HepG2 (cell line): ENCODE results near the gene AUP1. TPM values are rescaled to one million over a fixed set of nuclear protein-coding genes. Genes with fewer than 3 reads are reported as not detected.

Source experiments
- BATF2 ChIP-seq: sonication (generic); formaldehyde crosslinking; IDR thresholded peaks from 2 replicates; pipeline ENCODE4 v1.8.0; 2022; ENCODE audit warnings: mild to moderate bottlenecking, missing genetic modification reagents, moderate library complexity
- GRHL1 ChIP-seq: sonication (generic); formaldehyde crosslinking; conservative IDR thresholded peaks from 2 replicates; pipeline ENCODE4 v1.8.0; 2022; ENCODE audit warnings: missing genetic modification reagents
- HIVEP1 ChIP-seq: sonication (generic); formaldehyde crosslinking; IDR thresholded peaks from 2 replicates; pipeline ENCODE4 v1.4.0; 2020; ENCODE audit warnings: mild to moderate bottlenecking, missing genetic modification reagents
- HMG20A ChIP-seq: IDR thresholded peaks from 2 replicates; pipeline ENCODE4 v1.6.1; 2016; ENCODE audit warnings: borderline replicate concordance
- HNRNPH1 ChIP-seq: fragments of 200-400 bp; formaldehyde crosslinking; optimal IDR thresholded peaks from 2 replicates; pipeline ENCODE3; 2017; ENCODE audit warnings: mild to moderate bottlenecking, low read depth, low read length
- LCORL ChIP-seq, 2 experiments: fragments of 450-650 bp in 1 of 2; sonication (generic) in 1 of 2; formaldehyde crosslinking in 1 of 2; IDR thresholded peaks; 2 replicates each; pipeline versions ENCODE4 v1.5.0 to v1.6.1; 2017 to 2020; ENCODE audit warnings: antibody characterized with exemption in 1 of 2, missing genetic modification reagents in 1 of 2
- MAF1 ChIP-seq: sonication (generic); formaldehyde crosslinking; IDR thresholded peaks from 2 replicates; pipeline ENCODE4 v1.5.0; 2020; ENCODE audit warnings: missing genetic modification reagents, borderline replicate concordance
- REPIN1 ChIP-seq: sonication (generic); formaldehyde crosslinking; IDR thresholded peaks from 2 replicates; pipeline ENCODE4 v1.8.0; 2022; ENCODE audit warnings: missing genetic modification reagents, low read depth, mild to moderate bottlenecking, borderline replicate concordance
- SMARCE1 ChIP-seq: fragments of 450-650 bp; IDR thresholded peaks from 2 replicates; pipeline ENCODE4 v1.6.1; 2017; ENCODE audit warnings: borderline replicate concordance
- SNAI1 ChIP-seq: sonication (generic); formaldehyde crosslinking; IDR thresholded peaks from 2 replicates; pipeline ENCODE4 v1.5.0; 2020; ENCODE audit warnings: mild to moderate bottlenecking, missing genetic modification reagents, borderline replicate concordance
- TCF12 ChIP-seq, 2 experiments: fragments of 450-650 bp in 1 of 2; sonication (generic) in 1 of 2; formaldehyde crosslinking in 1 of 2; IDR thresholded peaks; 2 replicates each; pipeline versions ENCODE4 v1.6.1 to v1.8.0; 2017 to 2022; ENCODE audit warnings: antibody characterized with exemption in 1 of 2, mild to moderate bottlenecking in 1 of 2, missing genetic modification reagents in 1 of 2, moderate library complexity in 1 of 2
- TRAFD1 ChIP-seq: sonication (generic); formaldehyde crosslinking; IDR thresholded peaks from 2 replicates; pipeline ENCODE4 v1.5.1; 2020; ENCODE audit warnings: missing genetic modification reagents, mild to moderate bottlenecking, borderline replicate concordance
- YEATS2 ChIP-seq: sonication (generic); formaldehyde crosslinking; IDR thresholded peaks from 2 replicates; pipeline ENCODE4 v1.4.0; 2020; ENCODE audit warnings: missing genetic modification reagents, borderline replicate concordance
- ZBTB42 ChIP-seq: sonication (generic); formaldehyde crosslinking; IDR thresholded peaks from 2 replicates; pipeline ENCODE4 v1.5.0; 2020; ENCODE audit warnings: mild to moderate bottlenecking, missing genetic modification reagents
- ZKSCAN1 ChIP-seq: fragments of 150-350 bp; IDR thresholded peaks from 2 replicates; pipeline ENCODE4 v1.6.1; 2014; ENCODE audit warnings: low read length
- ZNF263 ChIP-seq: sonication (generic); formaldehyde crosslinking; IDR thresholded peaks from 2 replicates; pipeline ENCODE4 v1.4.0; 2020; ENCODE audit warnings: missing genetic modification reagents
- ZNF317 ChIP-seq: sonication (generic); formaldehyde crosslinking; IDR thresholded peaks from 2 replicates; pipeline ENCODE4 v1.5.0; 2020; ENCODE audit warnings: mild to moderate bottlenecking, missing genetic modification reagents
- ZNF33A ChIP-seq: sonication (generic); formaldehyde crosslinking; IDR thresholded peaks from 2 replicates; pipeline ENCODE4 v1.5.1; 2020; ENCODE audit warnings: missing genetic modification reagents, mild to moderate bottlenecking, moderate library complexity, borderline replicate concordance
- ZNF441 ChIP-seq: sonication (generic); formaldehyde crosslinking; IDR thresholded peaks from 2 replicates; pipeline ENCODE4 v1.7.0; 2021; ENCODE audit warnings: missing genetic modification reagents, borderline replicate concordance
- ZNF460 ChIP-seq: sonication (generic); formaldehyde crosslinking; IDR thresholded peaks from 2 replicates; pipeline ENCODE4 v1.5.1; 2020; ENCODE audit warnings: missing genetic modification reagents, mild to moderate bottlenecking, borderline replicate concordance
- ZNF496 ChIP-seq: sonication (generic); formaldehyde crosslinking; IDR thresholded peaks from 2 replicates; pipeline ENCODE4 v1.8.1; 2023; ENCODE audit warnings: mild to moderate bottlenecking, moderate library complexity, missing genetic modification reagents; ENCODE audit not compliant: insufficient replicate concordance
- ZNF550 ChIP-seq: sonication (generic); formaldehyde crosslinking; IDR thresholded peaks from 2 replicates; pipeline ENCODE4 v1.4.0; 2020; ENCODE audit warnings: mild to moderate bottlenecking, missing genetic modification reagents, borderline replicate concordance
- ZNF746 ChIP-seq: sonication (generic); formaldehyde crosslinking; IDR thresholded peaks from 2 replicates; pipeline ENCODE4 v1.8.0; 2022; ENCODE audit warnings: mild to moderate bottlenecking, missing genetic modification reagents
- ZNF883 ChIP-seq: sonication (generic); formaldehyde crosslinking; IDR thresholded peaks from 2 replicates; pipeline ENCODE4 v1.5.1; 2020; ENCODE audit warnings: mild to moderate bottlenecking, missing genetic modification reagents; ENCODE audit errors: not compliant biosample characterization
- polyA plus RNA-seq, 8 experiments: library from polyadenylated mRNA; depleted of rRNA in 3 of 8; stranded (reverse) in 7 of 8; unstranded in 1 of 8; fragments of >200 nt; fragmentation: Illumina TruSeq in 4 of 8; extraction: Trizol in 4 of 8; gene quantifications; 2 replicates each; pipeline versions ENCODE4 v1.2.1 to v1.2.3, GENCODE V29; 2011 to 2016; ENCODE audit warnings: low read depth in 4 of 8, missing spikeins in 1 of 8, mixed read lengths in 1 of 8; ENCODE audit not compliant: insufficient read depth in 1 of 8
- total RNA-seq, 5 experiments: library from RNA; depleted of rRNA; stranded (reverse); fragments of >200 nt; fragmentation: Illumina TruSeq; extraction: Trizol; gene quantifications; 2 replicates each; pipeline ENCODE4 v1.2.3, GENCODE V29; 2016; ENCODE audit warnings: low read depth in 1 of 5
- TF ChIP-seq, protein P1 (sequence below): sonication (generic); formaldehyde crosslinking; IDR thresholded peaks from 2 replicates; pipeline ENCODE4 v1.8.1; 2023; ENCODE audit warnings: mild to moderate bottlenecking, moderate library complexity, missing genetic modification reagents

Gene AUP1
- total and polyA plus RNA-seq, 2 of the 13 experiments (the other 11 are each of a cell fraction or from before 2014, with no cell fraction given): 174 to 267 TPM

GRCh38 chr2:74502147-74502719 is 27.3 kb downstream of the AUP1 start (continued):
- TF ChIP-seq ZNF550 (no peak), GRHL1 (CRISPR knock-in tag) (no peak), TRAFD1 (peak; percentile 13; the same call in 1 of the 2 replicates), BATF2 (CRISPR knock-in tag) (no peak; the same call in 1 of the 2 replicates), SNAI1 (CRISPR knock-in tag) (no peak), ZNF441 (peak; percentile 5; the same call in 1 of the 2 replicates), ZNF746 (CRISPR knock-in tag) (peak; percentile 72), ZNF263 (CRISPR knock-in tag) (peak; percentile 94), ZNF496 (no peak), YEATS2 (CRISPR knock-in tag) (peak; percentile 33; the same call in 1 of the 2 replicates), SMARCE1 (no peak), REPIN1 (CRISPR knock-in tag) (peak; percentile 64; the same call in 1 of the 2 replicates), MAF1 (CRISPR knock-in tag) (no peak), ZNF460 (CRISPR knock-in tag) (no peak), LCORL (IDR thresholded peaks at IDR 0.05) (peak; percentile 49; the same call in 1 of the 2 replicates), LCORL (CRISPR knock-in tag; IDR thresholded peaks at IDR 0.05) (peak; percentile 36; the same call in 1 of the 2 replicates), HMG20A (CRISPR knock-in tag) (peak; percentile 39; the same call in 1 of the 2 replicates), HNRNPH1 (no peak), ZKSCAN1 (no peak; the same call in 1 of the 2 replicates), ZNF883 (CRISPR knock-in tag) (no peak), ZNF33A (CRISPR knock-in tag) (no peak), ZBTB42 (CRISPR knock-in tag) (0 out of 2 replicates have a peak, but pooled peaks have one; percentile 69), ZNF317 (CRISPR knock-in tag) (no peak), TCF12 (IDR thresholded peaks at IDR 0.05) (no peak), TCF12 (CRISPR knock-in tag; IDR thresholded peaks at IDR 0.05) (no peak), HIVEP1 (CRISPR knock-in tag) (no peak)
- TF ChIP-seq, protein P1, sequence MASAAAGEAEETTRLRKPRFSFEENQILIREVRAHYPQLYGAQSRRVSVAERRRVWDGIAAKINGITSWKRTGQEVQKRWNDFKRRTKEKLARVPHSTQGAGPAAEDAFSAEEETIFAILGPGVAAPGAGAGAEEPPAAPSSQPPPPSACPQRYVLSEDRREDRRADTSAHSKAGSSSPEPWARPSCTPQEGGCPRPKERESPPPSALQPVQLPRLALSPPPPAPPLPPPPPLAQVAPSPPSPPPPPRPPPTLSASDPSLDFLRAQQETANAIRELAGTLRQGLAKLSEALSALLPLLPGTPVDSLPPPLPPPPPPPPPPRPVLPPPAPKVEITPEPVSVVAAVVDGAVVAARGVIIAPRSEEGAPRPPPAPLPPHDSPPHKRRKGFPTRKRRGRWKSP (CRISPR knock-in tag): no peak
